ENCODE measurements around the gene MYBPC1. TPM values are rescaled to one million over a fixed set of nuclear protein-coding genes. Genes with fewer than 3 reads are reported as not detected.

MYBPC1 gene
- total RNA-seq, 1 experiment from 2014 or later: not detected

- peak; percentile 24; the same call in 1 of the 3 replicates for TF ChIP-seq CTCF (conservative IDR thresholded peaks at IDR 0.05)
- H4K91ac ChIP-seq (ENCODE audit: insufficient read length, low read depth, low read length): no peak overlapping the region
- no peak overlapping the region for H3K27ac ChIP-seq (ENCODE audit: insufficient read length, low read depth, low read length)
- H3K4me2 ChIP-seq (ENCODE audit: insufficient read depth, insufficient read length, low read length): peak overlapping the region; percentile 46
- H4K5ac ChIP-seq (ENCODE audit: insufficient read length, low read depth, low read length): no peak overlapping the region
- no peak overlapping the region for H3K14ac ChIP-seq (ENCODE audit: insufficient read depth, low read length)
- Mint-ChIP-seq H3K4me3 (peak overlapping the region; percentile 82 to 95), H3K27ac (peak overlapping the region in 1 of 3 experiments; percentile 24; a peak in 1 of 7 replicates), H3K9me3 (no peaks in the 10 kb centered on the region), H3K36me3 (ENCODE audit: insufficient read depth in 1 of 3, low read depth in 3 of 3) (peaks cover 0 to 2% (median 0%) of the 10 kb centered on the region in 3 experiments; a peak in 2 of 7 replicates), H3K4me1 (peaks cover 26 to 36% of the 10 kb centered on the region in 2 experiments), H3K27me3 (ENCODE audit: low read depth) (peaks cover 25% of the 10 kb centered on the region)
- H3K79me2 ChIP-seq (ENCODE audit: insufficient read depth, low read length): no peaks in the 10 kb centered on the region
- H3K4me1 ChIP-seq (ENCODE audit: insufficient read depth, low read length): peaks cover 3% of the 10 kb centered on the region; the same call in 1 of the 2 replicates
- H2BK5ac ChIP-seq (ENCODE audit: insufficient read length, low read length): no peak overlapping the region
- H3K23ac ChIP-seq (ENCODE audit: insufficient read length, low read depth, low read length): no peak overlapping the region
- no peak overlapping the region for H2BK20ac ChIP-seq (ENCODE audit: low read depth, low read length, poor library complexity, severe bottlenecking)
- H2BK12ac ChIP-seq (ENCODE audit: insufficient read length, low read depth, low read length): no peak overlapping the region
- no peak overlapping the region for H3K4ac ChIP-seq (ENCODE audit: low read depth, low read length)
- H3K18ac ChIP-seq (ENCODE audit: insufficient read length, low read depth, low read length): no peak overlapping the region
- H2AFZ ChIP-seq (ENCODE audit: low read length): no peak overlapping the region
- no CpG with 5 or more reads among the region's 12 CpGs for WGBS (ENCODE audit: extremely low coverage, insufficient read length, low lambda C conversion rate)
- H2BK15ac ChIP-seq (ENCODE audit: low read depth, low read length): no peak overlapping the region
- no peak overlapping the region for H3K9ac ChIP-seq (ENCODE audit: extremely low read depth, insufficient read length, low read length)
- no peak overlapping the region for H2AK5ac ChIP-seq (ENCODE audit: insufficient read length, low read length)
- H3K27me3 ChIP-seq (ENCODE audit: insufficient read depth, low read length): peaks cover 8% of the 10 kb centered on the region; the same call in 1 of the 2 replicates
- H3K79me1 ChIP-seq (ENCODE audit: insufficient read depth, low read depth, low read length, poor library complexity, severe bottlenecking): no peaks in the 10 kb centered on the region
- no peaks in the 10 kb centered on the region for H3K9me3 ChIP-seq (ENCODE audit: control insufficient read depth, low read depth, low read length)
- no peak overlapping the region for H2BK120ac ChIP-seq (ENCODE audit: low read depth, low read length, poor library complexity, severe bottlenecking)
- no peak overlapping the region for H4K8ac ChIP-seq (replicated peaks; ENCODE audit: insufficient read length, low read depth, low read length)
- no peak overlapping the region for H3T11ph ChIP-seq (ENCODE audit: low read length)
- H3K56ac ChIP-seq (ENCODE audit: insufficient read length, low read depth, low read length): no peak overlapping the region
- H3K23me2 ChIP-seq (ENCODE audit: insufficient read length, low read depth, low read length, poor library complexity, severe bottlenecking): peaks cover 13% of the 10 kb centered on the region
- no peak for DNase-seq
- H4K20me1 ChIP-seq (ENCODE audit: control insufficient read depth, insufficient read depth, insufficient read length): no peaks in the 10 kb centered on the region
Measured at GRCh38 chr12:101698800-101699347, 104.1 kb downstream of the MYBPC1 start.
